ENCODE measurements around the gene CEP152.
"Not testable (repeated sequence)": the region's sequence is repeated elsewhere in the genome, so short reads cannot be mapped to it uniquely, and the experiment has no call there.

Gene CEP152, protein sequence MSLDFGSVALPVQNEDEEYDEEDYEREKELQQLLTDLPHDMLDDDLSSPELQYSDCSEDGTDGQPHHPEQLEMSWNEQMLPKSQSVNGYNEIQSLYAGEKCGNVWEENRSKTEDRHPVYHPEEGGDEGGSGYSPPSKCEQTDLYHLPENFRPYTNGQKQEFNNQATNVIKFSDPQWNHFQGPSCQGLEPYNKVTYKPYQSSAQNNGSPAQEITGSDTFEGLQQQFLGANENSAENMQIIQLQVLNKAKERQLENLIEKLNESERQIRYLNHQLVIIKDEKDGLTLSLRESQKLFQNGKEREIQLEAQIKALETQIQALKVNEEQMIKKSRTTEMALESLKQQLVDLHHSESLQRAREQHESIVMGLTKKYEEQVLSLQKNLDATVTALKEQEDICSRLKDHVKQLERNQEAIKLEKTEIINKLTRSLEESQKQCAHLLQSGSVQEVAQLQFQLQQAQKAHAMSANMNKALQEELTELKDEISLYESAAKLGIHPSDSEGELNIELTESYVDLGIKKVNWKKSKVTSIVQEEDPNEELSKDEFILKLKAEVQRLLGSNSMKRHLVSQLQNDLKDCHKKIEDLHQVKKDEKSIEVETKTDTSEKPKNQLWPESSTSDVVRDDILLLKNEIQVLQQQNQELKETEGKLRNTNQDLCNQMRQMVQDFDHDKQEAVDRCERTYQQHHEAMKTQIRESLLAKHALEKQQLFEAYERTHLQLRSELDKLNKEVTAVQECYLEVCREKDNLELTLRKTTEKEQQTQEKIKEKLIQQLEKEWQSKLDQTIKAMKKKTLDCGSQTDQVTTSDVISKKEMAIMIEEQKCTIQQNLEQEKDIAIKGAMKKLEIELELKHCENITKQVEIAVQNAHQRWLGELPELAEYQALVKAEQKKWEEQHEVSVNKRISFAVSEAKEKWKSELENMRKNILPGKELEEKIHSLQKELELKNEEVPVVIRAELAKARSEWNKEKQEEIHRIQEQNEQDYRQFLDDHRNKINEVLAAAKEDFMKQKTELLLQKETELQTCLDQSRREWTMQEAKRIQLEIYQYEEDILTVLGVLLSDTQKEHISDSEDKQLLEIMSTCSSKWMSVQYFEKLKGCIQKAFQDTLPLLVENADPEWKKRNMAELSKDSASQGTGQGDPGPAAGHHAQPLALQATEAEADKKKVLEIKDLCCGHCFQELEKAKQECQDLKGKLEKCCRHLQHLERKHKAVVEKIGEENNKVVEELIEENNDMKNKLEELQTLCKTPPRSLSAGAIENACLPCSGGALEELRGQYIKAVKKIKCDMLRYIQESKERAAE (N-terminal part only)

DNA sequence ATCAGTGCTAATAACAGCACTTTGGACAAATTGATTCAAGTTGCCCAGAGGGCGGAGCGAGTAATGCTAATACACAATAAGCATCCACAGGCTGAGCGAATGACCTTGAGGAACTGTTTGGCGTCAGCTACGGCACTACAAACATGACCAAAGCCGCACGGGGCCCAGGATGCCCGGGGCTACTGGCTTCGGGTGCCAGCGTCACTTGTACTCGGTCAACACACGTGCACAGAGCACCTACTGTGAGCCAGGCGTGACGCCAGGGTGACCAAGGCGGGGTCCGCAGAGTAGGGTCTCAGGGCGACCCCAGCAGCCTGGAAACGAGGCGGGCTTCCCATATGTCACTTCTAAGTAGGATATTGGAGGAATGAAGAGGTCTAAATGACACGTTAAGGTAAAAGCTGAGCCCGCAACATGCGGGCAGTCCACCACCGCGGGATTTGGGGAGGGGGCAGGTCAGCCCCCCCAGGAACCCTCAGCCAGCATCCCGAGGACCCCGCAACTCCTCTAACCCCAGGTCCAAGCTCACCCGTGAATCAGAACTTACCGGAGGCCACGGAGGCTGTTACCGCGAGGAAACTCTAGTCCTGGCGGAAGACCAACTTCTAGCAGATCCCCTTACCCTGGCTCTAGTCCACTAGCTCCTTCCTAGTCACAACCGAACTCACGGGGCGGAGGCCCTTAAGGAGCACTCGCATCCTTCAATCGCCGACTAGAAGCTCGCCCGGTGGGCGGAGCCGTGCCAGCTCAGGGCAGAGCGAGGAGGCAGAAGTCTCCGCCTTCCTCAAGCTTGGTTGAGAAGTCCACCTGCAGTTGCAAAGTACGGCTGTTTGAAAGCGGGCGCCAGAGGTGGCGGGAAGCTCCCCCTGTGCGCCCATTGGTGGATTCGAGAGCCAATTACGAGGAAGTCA, at the start of gene CEP152:
TSS of gene CEP152 (minus strand) at position 656 of the 911 bp plus-strand sequence. CDS start 5,420 bp downstream, outside the sequence.
- peak; percentile 97 to 98 for DNase-seq

DNA sequence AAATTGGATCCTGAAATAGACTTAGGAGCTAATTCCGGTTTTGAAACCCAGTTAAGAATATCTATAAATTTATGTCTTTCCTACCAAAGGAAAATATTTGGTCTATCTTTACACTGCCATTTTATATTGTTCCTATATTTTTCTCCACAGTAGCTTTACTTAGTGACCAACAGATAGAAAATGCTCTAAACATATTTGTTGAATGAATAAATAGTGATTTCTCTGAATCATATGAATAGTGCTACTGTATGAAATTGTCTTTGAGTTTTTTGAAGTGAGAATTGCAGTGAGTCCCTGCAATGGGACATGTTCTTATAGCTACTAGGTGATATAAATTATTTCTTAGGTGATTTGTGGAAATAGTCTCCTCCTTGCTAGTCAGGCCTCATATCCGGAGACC, 48.6 kb upstream of the CEP152 start:
- DNase-seq, result no peak

DNA sequence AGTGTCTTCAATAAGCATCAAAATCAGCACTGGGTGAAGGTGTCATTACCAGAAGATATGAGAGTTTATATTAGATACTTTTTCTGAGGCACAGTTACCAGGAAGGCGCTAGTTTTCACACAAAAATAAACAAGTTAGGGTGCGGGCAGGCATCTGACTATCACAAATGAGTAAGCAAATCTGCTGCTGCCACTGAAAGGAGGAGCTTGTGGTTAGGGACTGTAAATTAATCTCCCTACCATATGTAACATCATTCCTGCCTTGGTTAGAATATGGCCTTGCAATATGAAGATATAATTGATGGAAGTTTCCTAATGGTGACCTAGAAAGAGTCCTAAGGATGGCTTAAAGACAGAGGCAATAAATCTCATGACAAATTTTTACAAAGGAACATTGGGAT, 47.5 kb upstream of the CEP152 start:
- no peak for DNase-seq

DNA sequence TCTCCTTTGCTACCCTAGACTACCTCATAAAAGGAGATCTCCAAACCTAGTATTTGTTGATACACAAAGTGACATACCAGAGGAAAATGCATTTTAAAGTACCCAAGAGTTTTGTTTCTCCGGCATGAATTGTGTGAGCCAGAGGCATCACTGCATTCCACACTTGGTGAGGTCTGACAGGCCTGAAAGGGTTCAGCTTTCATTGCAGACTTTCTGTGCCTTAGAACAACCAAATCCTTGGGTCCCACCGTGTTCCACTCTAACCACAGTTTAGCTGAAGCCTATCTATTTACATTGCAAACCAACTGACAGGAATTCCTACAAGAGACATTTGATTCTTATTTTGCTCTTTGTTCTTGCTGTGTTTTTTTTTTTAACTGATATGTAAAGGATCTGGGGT, 46.1 kb upstream of the CEP152 start:
- no peak for DNase-seq

DNA sequence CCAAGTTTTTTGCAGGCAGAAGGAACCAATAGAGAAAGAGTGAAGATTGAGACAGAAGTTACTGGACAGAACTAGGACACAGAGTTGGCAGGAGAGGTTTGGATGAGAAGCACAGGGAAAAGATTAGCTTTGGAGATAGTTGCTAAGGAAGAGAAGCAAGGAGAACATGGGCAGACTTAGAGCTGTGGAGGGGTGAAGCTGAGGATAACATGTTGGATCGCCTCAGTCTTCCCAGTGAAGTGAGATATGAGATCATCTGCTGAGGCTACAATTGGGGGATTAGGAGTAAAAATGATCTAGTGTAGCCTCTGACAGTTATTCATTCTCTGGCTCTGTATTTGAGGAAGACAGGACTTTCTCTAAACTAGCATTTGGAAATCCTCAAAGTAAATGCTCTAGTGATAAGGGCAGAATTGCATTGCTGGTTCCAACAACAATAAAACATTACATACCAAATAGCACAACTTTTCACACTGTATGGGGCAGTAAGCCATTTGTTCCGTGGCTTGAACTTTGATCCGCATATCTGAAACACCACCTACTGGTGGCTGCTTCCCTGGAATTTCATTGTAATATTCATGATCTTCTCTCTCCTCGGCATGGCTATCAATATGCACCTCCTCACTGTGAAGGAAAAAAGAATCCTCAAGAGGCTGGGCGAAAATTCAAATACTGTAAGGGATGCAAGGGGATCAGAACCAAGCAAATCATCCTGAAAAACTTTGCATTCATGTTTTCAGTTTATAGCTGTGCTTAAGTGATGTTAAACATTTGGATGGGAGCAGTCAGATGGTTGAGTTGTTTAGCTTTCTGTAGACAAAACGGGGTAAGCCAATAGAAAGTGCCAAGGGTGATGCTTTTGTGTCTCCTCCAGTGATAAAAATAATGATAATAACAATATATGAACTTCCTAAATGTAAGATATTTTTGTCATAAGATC, 44.9 kb upstream of the CEP152 start:
- DNase-seq, result no peak

DNA sequence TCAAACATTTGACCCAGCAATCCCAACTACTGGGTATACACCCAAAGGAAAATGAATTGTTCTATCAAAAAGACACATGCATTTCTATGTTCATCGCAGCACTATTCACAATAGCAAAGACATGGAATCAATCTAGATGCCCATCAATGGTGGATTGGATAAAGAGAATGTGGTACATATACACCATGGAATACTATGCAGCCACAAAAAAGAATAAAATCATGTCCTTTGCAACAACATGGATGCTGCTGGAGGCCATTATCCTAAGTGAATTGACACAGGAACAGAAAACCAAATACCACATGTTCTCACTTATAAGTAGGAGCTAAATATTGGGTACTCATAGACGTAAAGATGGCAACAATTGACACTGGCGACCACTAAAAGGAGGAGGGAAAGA, 43.6 kb upstream of the CEP152 start:
- DNase-seq, result not testable (repeated sequence)

DNA sequence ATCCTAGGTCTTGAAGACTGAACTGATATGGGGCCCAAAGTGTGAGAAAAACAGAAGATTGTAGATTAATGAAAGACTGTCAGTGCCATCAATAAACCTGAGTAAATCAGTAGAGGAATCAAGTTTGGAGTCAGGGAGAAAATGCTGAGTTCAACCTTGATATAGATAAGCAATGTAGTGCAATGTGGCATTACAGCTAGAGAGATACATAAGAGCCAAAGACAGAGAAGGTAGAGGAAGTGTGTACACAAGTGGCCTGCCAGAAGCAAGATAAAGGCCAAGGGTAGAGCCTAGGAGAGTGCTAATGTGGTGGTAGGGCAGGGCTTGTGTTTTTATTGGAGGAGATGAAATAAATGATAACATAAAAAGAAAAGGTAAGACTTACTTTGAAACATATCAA, 41.1 kb upstream of the CEP152 start:
- no peak for DNase-seq

DNA sequence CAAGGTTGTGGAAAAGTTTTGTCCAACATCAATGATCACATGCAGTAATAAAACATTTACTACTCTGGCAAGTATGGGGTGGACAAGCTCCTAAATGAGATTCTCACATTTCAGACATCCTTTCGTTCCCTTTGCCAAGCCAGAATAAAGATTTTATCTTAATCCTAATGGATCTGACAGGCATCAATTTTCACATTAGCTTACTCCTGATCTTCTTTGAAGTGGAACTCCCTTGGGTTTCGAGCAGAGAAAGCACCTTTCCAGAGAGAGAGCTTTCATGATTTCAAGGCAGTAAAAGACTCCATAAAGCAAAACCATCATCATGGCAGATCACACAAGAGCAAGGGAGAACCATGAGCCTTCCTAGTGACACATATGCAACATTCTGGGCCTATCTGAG, 39.8 kb upstream of the CEP152 start:
- DNase-seq, result no peak

DNA sequence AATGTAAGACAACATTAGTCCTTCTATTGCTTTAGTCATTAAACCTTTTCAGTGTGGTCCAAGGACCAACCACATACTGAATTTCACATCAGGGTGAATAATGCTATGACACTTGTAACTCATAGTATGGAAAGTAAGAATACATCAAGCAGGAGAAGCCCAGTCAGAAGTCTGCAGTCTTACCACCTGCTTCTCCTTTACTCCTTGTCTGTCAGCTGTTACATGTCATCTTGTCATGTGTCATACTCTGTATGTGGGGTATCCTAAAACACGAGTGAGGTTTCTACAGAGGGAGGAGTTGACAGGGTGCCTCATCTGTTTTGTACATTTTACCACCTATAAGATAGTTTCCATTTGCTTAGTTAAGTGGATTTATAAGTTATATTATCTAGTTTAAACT, 34.3 kb upstream of the CEP152 start:
- no peak for DNase-seq

DNA sequence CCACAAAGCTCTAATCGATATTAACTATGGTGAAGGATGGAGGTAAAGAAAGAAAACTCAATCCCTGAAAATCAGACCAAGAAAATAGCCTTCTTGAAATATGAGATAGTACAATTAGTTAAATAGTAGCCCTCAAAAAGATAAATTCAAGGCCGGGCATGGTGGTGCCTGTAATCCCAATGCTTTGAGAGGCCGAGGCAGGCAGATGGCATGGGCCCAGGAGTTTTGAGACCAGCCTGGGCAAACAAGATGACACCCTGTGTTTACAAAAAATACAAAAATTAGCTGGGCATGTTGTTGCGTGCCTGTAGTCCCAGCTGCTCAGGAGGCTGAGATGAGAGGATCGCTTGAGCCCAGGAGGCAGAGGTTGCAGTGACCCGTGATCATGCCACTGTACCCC, 31.6 kb upstream of the CEP152 start:
- DNase-seq, result no peak

DNA sequence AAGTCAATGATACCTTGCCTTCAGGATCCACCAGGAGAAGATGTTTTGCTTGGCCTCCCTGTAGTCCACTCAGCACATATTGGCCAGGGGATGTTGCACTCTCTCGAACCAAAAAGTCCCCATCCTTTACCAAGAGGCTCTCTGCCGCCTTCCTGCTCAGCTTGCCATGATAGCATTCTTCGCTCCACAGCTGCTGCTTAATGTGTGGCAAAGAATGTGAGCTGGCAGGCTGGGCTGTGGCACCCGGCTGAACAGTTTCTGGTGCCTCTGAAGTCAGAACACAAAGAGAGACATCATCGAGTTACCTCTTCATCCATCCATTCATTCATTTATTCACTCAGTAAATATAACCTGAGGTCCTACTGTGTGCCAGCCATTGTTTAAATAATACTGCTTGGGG, 23.9 kb upstream of the CEP152 start:
- no peak for DNase-seq

DNA sequence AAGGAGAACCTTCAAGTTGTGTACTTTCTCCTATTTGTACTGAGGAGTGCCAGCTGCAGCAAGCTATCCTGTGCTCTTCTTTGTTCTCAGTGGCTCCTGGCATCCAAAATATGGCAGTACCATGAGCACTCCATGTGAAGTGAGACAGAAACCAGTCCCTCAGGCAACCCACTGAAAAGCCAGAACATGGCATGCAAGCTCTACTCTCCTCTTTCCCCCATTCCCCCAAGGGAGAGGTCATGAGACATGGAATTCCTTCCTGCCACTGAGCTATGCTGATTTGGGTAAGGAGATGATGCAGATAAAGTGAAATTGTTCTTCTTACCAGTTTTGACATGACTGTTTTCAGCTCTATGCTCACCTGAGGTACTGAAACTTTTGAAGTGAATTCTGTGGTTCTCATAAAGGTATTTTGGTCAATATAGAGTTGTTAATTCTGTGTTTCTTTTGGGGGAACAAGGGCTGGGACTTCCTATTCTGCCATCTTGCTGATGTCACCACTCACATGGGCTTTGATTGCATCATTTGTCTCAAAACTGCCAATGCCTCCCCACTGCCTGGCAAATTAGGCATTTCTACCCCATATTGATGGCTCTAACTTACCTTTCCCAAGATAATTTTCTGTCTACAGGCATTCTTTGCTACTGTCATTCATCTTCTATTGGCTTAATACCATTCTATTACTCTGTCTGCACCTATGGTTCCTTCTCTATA, 22.8 kb upstream of the CEP152 start:
- DNase-seq, result no peak

DNA sequence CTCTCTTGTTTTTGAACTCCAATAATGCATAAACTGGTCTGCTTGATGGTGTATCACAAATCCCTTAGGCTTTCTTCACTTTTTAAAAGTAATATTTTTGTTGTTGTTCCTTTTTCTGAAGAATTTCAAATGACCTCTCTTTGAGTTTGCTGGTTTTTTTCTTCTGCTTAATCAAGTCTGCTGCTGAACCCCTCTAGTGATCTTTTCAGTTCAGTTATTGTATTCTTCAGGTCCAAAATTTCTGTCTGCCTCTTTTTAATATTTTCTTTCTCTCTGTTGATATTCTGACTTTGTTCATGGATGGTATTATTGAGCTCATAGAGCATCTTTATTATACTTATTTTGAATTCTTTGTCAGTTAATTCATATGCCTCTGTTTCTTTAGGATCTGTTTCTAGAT, 21.8 kb upstream of the CEP152 start:
- no peak for DNase-seq

DNA sequence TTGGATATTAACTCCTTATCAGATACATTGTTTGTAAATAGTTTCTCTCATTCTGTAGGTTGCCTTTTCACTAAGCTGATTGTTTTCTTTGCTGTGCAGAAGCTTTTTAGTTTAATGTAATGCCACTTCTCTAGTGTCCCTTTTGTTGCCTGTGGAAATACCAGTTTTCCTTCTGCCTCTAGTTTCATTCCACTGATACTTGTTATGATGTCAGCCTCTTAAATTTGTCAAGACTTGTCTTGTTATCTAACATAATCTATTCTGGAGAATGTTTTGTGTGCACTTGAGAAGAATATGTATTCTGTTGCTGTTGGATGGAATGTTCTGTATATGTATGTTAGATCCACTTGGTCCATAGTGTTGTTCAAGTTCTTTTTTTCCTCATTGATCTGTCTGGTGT, 18.0 kb upstream of the CEP152 start:
- DNase-seq, result no peak

DNA sequence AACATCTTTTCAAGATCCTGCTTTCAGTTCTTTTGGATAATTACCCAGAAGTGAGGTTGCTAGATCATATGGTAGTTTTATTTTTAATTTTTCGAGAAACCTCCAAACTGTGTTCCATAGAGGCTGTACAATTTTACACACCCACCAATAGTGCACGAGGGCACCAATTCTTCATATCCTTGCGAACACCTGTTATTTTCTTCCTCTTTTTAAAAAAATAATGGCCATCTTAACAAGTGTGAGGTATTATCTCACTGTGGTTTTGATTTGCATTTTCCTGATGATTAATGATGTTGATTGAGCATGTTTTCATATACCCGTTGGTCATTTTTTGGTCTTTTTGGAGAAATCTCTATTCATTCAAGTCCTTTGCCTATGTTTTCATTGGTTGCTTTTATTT, 17.6 kb upstream of the CEP152 start:
- no peak for DNase-seq

DNA sequence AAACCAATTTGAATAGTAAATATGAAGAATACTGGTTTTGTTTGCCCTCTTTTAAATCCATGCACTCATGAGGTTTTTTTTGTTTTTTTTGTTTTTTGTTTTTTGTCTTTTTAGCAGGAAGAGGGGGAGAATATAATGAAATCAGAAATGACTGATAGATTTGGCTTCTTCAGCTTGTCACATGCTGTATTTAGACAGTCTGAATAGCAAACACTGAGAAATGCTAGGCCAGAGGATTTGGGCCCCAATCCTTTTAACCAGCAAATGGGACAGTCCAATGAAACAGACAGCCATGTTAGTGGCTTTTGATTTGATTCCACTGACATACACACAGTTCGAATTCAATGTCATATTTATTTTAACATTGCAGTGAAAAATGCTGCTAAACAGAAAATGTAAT, 14.2 kb upstream of the CEP152 start:
- DNase-seq, result no peak

DNA sequence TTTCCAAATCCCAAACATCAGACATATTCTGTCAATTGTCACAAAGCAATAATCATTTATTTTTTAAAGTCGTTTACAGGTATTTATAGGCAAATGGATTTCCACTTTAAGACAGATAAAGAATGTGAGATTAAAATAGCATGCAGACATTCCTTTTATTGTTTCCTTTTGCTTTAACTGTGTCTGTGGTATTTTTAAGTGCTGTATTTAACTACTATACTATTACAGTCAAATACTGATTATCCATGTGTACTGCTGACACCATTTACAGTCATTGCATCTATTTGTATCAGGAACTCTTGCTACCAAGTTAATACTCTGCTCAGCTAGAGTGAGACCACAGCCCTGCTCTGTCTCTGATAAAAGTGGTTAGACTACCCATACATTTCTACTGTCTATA, 12.8 kb upstream of the CEP152 start:
- no peak for DNase-seq

DNA sequence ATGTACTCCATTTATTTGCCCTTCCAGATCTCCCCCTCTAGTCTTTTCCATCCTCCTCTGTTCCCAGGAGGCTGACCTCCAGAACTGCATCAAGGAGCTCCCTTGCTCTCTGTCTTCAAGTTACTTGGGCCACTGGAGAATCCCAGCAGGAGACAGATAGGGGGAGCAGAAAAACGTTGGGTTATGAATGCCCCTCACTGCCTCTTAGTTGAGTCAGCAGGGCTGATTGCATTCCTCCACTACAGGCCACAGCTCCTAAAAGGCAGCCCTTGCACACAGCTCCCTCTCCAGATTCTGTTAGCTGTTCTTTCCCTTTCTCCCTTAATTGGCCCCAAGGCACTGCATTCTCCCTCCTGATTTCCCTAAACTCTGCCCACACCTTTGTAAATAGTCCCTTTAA, 12.4 kb upstream of the CEP152 start:
- DNase-seq, result no peak

DNA sequence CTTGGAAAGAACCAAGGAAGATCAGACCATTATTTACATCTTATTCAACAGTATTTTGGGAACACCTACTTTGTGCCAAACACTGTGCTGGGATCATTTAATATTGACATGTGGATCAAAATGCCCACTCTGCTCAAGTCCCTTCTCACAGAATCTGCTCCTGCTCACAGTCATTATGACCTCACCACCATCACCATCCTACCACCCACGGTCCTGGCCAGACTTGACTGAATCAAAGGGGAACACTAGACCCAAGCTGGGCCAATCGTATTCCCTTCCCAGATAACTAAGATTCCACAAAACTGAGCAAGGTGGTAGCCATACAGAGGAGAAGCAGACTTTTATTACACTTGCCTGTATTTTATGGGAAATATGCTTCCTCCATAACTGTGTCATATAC, 3.4 kb upstream of the CEP152 start:
- no peak for DNase-seq

DNA sequence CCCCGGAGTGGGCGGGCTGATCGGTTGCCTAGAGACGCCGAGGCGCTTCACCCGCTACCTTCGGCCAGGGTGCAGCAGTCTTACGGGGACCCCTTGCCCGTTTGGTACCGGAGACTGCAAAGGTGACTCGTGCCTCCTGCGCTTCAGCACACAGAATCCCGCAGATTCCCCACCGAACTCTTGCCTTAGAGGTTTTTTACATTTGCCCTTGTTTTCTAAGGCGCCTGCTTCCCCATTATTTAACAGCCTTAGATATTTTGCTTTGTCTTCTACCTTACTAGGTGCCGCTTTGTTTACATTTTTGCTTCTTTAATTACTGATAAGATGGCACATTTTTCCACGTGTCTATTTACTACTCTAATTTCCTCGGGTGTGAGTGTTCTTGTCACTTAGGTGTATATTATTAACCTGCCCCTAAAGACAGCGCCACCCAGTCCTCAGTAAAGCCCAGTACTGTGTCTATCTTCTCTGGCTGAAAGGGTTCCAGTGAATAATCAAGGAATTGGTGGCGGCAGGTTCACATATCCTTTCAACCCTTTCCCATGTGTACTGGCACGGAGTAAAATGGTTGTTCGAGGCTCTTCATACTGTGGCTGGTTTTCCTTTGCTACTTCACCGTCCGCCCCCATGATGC, 573 bp upstream of the CEP152 start:
- DNase-seq, result no peak
